ENCODE data around the gene FOXO6. TPM values are rescaled to one million over a fixed set of nuclear protein-coding genes. Genes with fewer than 3 reads are reported as not detected.

The FOXO6 gene
- polyA plus RNA-seq, 1 donor (not counting 4 experiments of a cell fraction or from before 2014, with no cell fraction given): not detected

DNA sequence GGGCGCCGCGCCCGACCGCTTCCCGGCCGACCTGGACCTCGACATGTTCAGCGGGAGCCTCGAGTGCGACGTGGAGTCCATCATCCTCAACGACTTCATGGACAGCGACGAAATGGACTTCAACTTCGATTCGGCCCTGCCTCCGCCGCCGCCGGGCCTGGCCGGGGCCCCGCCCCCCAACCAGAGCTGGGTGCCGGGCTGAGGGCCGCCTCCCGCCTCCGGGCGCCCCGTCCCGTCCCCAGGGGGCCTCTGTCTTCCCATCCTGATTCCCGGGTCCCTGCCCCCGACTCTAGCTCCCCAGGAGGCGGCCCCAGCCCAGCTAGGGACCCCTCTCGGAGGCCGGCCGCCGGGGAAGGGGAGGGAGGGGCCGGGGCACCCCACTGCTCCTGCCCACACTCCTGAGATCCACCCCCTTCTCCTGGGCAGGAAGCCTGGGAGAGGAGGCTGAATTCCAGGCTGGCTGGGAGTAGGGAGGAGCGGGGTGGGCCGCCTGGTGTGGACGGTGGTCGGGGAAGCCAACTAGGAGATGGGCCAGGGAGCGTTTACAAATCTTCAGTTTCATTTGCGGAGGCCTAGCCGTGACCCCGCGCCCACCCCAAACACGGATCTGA lies 21.4 kb downstream of the FOXO6 start:
- dilution Hi-C loops (cut with MboI; ENCODE audit: extremely low pct_ligation_motif_present, low sequenced_read_pairs): no loop called here
- H3K27ac ChIP-seq (ENCODE audit: control insufficient read depth, insufficient read depth, low read length): no peak overlapping the region
- H3K4me3 ChIP-seq (ENCODE audit: control insufficient read depth in 2 of 3, extremely low read depth in 1 of 3, insufficient read depth in 2 of 3, low read depth in 1 of 3, low read length in 3 of 3): peak overlapping the region in 2 of 3 experiments; percentile 43 to 52
- DNase-seq (ENCODE audit: low read depth, low spot score) (no peak), FAIRE-seq (no peak)
- no peaks in the 10 kb centered on the region for H3K36me3 ChIP-seq (ENCODE audit: control insufficient read depth in 2 of 2, extremely low read depth in 1 of 2, insufficient read depth in 2 of 2, low read length in 2 of 2)
- H3K4me2 ChIP-seq (ENCODE audit: control insufficient read depth, extremely low read depth, insufficient read depth, low read depth, low read length): peak overlapping the region; percentile 69
- peak overlapping the region; percentile 47 for H3K9ac ChIP-seq (ENCODE audit: control insufficient read depth, extremely low read depth, insufficient read depth, low read length)
- H2AFZ ChIP-seq (ENCODE audit: control insufficient read depth, low read length): peak overlapping the region; percentile 43
- peaks cover 67% of the 10 kb centered on the region for H3K27me3 ChIP-seq (ENCODE audit: control insufficient read depth, extremely low read depth, insufficient read depth, low read length)
- TF ChIP-seq, protein P1, sequence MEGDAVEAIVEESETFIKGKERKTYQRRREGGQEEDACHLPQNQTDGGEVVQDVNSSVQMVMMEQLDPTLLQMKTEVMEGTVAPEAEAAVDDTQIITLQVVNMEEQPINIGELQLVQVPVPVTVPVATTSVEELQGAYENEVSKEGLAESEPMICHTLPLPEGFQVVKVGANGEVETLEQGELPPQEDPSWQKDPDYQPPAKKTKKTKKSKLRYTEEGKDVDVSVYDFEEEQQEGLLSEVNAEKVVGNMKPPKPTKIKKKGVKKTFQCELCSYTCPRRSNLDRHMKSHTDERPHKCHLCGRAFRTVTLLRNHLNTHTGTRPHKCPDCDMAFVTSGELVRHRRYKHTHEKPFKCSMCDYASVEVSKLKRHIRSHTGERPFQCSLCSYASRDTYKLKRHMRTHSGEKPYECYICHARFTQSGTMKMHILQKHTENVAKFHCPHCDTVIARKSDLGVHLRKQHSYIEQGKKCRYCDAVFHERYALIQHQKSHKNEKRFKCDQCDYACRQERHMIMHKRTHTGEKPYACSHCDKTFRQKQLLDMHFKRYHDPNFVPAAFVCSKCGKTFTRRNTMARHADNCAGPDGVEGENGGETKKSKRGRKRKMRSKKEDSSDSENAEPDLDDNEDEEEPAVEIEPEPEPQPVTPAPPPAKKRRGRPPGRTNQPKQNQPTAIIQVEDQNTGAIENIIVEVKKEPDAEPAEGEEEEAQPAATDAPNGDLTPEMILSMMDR (optimal IDR thresholded peaks at IDR 0.05 in 1 of 3, IDR thresholded peaks at IDR 0.05 in 1 of 3, conservative IDR thresholded peaks at IDR 0.05 in 1 of 3; ENCODE audit: extremely low read depth in 1 of 3, insufficient read depth in 2 of 3, low read length in 3 of 3): no peak
- no peak for TF ChIP-seq EZH2 (IDR thresholded peaks at IDR 0.05; ENCODE audit: low read length)
- no peaks in the 10 kb centered on the region for H3K9me3 ChIP-seq (ENCODE audit: control insufficient read depth, low read depth, low read length)
- H3K79me2 ChIP-seq (ENCODE audit: control insufficient read depth, insufficient read depth, low read length): no peaks in the 10 kb centered on the region
- H3K9me1 ChIP-seq (ENCODE audit: control insufficient read depth, extremely low read depth, insufficient read depth, low read length): peaks cover 2% of the 10 kb centered on the region
- H4K20me1 ChIP-seq (ENCODE audit: control insufficient read depth, extremely low read depth, insufficient read depth, low read length): peaks cover 4% of the 10 kb centered on the region
- peaks cover 2% of the 10 kb centered on the region for H3K4me1 ChIP-seq (ENCODE audit: control insufficient read depth, extremely low read depth, insufficient read depth, low read length)

DNA sequence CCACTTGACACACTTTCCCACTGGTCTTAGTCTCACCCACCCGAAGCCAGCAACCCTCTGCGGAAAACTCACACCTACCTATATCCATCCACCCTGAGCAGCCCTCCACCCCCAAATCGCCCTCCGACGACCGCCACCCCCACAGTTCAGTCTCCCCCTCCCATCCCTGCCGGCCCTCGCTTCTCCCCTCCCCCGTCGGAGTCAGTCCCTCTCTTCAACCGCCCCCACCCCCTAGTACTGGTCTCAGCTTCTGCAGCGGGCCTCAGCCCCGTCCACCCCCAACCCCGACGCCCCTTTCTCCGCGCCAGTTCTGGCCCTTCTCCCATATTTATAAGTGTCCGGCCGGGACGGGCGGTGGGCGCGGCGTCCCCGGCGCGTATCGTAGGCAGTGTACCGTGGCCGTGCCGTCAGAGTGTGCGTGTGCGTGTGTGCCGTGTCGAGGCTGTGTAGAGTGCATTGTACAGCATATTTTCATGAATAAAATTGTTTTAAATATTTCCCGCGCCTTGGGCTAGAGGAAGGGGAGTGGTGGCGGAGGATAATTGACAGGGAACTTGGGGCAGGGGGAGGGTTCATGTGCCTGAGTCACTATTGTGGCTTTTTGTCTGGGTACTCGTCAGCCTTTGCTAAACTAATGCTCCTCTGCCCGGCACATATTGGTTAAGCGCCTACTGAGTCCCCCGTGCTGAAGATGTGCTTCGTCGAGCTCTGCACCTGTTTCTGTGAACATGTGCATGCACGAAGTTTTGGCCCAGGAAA lies 22.0 kb downstream of the FOXO6 start:
- Histone ChIP-seq H2AFZ (ENCODE audit: control insufficient read depth, low read length) (no peak overlapping the region), H3K4me1 (ENCODE audit: control insufficient read depth, extremely low read depth, insufficient read depth, low read length) (peaks cover 2% of the 10 kb centered on the region), H3K4me2 (ENCODE audit: control insufficient read depth, extremely low read depth, insufficient read depth, low read depth, low read length) (peak overlapping the region; percentile 69), H3K27me3 (ENCODE audit: control insufficient read depth, extremely low read depth, insufficient read depth, low read length) (peaks cover 67% of the 10 kb centered on the region), H3K9me1 (ENCODE audit: control insufficient read depth, extremely low read depth, insufficient read depth, low read length) (peaks cover 2% of the 10 kb centered on the region), H4K20me1 (ENCODE audit: control insufficient read depth, extremely low read depth, insufficient read depth, low read length) (peaks cover 4% of the 10 kb centered on the region), H3K4me3 (ENCODE audit: control insufficient read depth in 2 of 3, extremely low read depth in 1 of 3, insufficient read depth in 2 of 3, low read depth in 1 of 3, low read length in 3 of 3) (peak overlapping the region in 1 of 3 experiments; percentile 44), H3K9ac (ENCODE audit: control insufficient read depth, extremely low read depth, insufficient read depth, low read length) (no peak overlapping the region), H3K79me2 (ENCODE audit: control insufficient read depth, insufficient read depth, low read length) (no peaks in the 10 kb centered on the region), H3K36me3 (ENCODE audit: control insufficient read depth in 2 of 2, extremely low read depth in 1 of 2, insufficient read depth in 2 of 2, low read length in 2 of 2) (no peaks in the 10 kb centered on the region), H3K27ac (ENCODE audit: control insufficient read depth, insufficient read depth, low read length) (no peak overlapping the region), H3K9me3 (ENCODE audit: control insufficient read depth, low read depth, low read length) (no peaks in the 10 kb centered on the region)
- TF ChIP-seq, protein P1 (optimal IDR thresholded peaks at IDR 0.05 in 1 of 3, IDR thresholded peaks at IDR 0.05 in 1 of 3, conservative IDR thresholded peaks at IDR 0.05 in 1 of 3; ENCODE audit: extremely low read depth in 1 of 3, insufficient read depth in 2 of 3, low read length in 3 of 3): no peak
- peak; percentile 63 for TF ChIP-seq EZH2 (IDR thresholded peaks at IDR 0.05; ENCODE audit: low read length)
- peak; percentile 73 for FAIRE-seq
- no peak for DNase-seq (ENCODE audit: low read depth, low spot score)
- dilution Hi-C loops (cut with MboI; ENCODE audit: extremely low pct_ligation_motif_present, low sequenced_read_pairs): no loop called here
